ENCODE results near the gene PRR15L.
"Not testable (repeated sequence)": the region's sequence is repeated elsewhere in the genome, so short reads cannot be mapped to it uniquely, and the experiment has no call there.

PRR15L gene

DNA sequence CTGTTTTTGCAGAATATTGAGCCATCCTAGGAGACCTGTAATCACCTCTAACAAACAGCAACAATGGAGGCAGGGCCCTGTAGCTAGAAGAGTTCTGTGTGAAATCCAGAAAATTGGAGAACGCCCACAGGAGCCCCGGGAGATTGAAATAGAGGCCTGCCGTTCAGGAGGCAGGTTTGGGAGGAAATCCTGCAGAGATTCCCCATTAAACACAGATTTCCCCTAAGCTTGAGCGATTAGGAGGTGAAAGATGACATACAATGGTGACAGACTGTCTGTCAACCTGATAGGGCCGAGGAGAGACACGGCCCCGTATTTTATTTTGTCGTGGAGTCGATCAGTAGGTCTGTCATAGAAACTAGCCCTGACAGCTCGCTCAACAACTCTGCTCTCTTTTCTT is 31.5 kb upstream of the PRR15L start:
- no peak for DNase-seq (ENCODE audit: insufficient read length, low spot score)
- no peak for FAIRE-seq

DNA sequence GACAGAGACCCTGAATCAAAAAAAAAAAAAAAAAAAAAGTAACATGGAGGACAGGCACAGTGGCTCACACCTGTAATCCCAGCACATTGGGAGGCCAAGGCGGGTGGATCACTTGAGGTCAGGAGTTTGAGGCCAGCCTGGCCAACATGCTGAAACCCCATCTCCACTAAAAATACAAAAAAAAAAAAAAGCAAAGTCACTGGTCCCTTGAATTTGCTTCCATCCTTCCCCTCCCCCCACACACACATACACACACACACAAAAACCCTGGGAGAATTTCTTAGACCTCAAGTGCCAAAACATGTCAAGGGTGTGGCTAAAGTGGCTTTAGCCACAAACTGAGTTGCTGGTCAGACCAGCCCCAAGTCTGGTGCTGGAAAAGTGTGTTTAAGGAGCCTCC is 30.8 kb upstream of the PRR15L start:
- FAIRE-seq; DNase-seq (ENCODE audit: insufficient read length, low spot score): not testable (repeated sequence)

DNA sequence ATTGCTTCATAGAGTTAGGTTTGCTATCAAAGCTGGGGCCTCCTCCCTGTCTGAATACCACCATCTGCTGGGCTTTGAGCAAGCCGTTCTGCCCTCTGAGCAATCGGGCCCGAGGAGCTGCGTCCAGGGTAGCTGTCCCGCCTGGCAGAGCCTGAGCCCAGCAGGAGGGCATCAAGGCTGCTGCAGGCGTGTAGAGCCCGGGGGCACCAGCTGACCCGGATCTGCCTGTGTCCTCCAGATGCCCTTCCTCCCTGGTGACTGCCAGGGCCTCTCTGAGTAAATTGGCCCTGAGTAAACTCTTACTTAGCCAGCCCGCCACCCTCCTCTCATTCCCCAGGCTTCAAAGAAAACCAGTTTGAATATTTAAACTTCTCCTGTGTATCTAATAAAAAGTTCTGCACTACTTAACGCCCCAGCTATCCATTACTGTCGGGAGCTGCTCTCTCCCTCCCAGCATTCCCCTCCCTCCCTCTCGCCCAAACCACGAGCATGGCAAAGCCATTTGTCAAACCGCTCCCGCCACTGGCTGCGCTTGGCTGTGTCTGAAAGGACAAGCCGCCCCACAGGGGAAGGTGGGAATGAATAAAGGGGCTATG is 29.7 kb upstream of the PRR15L start:
- DNase-seq (ENCODE audit: insufficient read length, low spot score) (no peak), FAIRE-seq (no peak)

DNA sequence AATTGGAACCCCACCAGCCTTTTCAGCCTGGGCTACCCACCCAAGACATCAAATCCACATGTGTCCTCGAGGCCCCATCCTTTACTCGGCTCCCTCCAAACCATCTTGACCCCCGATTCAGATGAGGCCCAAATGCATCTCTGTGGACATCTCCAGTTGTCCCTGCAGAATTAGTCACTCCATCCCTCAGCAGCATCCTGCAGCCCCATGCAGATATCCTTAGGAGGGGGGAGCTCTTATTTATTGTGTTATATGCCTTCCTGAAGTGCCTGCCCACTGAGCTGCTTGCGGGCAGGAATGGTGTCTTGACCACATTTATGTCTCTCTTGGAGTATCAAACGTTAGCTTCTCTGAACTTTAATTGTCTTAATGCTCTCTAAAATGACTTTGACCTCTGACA is 28.8 kb upstream of the PRR15L start:
- FAIRE-seq = no peak

DNA sequence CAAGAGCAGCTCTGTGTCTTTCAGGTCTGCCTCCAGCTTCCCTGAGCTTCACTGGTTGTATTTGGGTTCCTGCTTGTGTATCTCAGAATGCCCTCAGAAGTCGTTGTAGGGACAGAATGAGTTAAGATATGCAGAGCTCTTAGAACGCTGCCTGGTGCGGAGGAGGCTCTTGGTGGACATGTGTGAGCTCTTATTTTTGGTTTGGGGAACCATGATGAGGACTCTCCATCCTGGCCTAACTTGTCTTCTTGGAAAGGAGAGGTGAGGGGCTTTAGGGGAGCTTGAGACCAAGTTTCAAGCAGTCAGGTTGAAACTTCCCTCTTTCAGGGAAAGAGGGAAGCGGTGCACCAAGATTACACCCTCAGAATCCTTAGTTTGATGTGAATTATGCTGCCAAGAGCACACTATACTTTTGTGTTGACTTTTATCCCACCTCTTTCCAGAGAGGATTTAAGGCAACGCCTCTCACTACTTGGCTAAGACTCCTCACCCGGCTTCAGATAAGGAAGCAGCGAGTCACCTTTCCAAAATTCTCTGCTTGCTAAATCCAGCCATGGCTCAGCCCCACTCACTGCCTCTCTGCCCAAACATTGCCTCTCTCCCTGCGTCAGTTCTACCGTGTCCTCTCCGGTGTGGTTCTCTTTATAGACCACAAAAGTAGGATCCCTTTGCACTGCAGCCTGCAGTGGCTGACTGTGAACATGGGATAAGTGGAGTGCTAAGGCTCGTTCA is 26.0 kb upstream of the PRR15L start:
- no peak for FAIRE-seq
- DNase-seq (ENCODE audit: insufficient read length, low spot score) = no peak

More for the DNA sequence above, 28.8 kb upstream of the PRR15L start:
- DNase-seq (ENCODE audit: insufficient read length, low spot score) = no peak

DNA sequence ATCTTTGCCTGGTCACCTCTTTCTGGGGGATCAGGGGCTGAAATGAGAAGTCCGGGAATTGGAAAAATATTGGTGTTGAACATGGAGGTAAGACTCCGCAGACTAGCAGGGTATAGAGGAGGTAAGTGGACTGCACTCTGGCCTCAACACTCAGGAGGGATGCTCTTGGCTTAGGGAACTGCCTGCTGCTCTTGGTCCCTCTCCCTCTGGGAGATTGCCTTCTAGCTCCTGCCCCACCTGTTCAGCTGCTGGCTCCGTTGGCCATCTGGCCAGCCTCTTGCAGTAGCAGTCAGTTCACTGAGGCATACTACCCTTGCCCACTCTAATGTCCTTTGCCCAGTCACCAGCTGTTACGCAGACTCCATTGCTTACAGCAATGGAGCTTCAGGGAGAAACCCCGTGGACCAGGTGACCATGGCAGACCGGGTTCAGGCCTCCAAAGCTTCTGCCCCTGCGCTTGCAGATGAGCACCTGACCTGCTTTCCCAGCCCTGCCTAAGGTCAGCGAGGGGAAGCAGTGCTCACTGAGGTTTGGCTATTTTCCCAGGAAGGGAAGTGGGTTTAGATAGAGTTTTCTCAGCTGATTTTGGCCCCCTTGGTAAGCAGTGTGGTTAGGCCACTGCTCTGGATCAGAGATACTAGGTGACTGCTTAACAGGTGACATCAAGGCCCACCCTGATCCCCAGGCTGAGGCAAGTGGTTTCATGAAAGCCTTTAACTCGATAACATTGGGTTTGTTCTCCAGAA is 25.1 kb upstream of the PRR15L start:
- FAIRE-seq (no peak), DNase-seq (ENCODE audit: insufficient read length, low spot score) (no peak)

DNA sequence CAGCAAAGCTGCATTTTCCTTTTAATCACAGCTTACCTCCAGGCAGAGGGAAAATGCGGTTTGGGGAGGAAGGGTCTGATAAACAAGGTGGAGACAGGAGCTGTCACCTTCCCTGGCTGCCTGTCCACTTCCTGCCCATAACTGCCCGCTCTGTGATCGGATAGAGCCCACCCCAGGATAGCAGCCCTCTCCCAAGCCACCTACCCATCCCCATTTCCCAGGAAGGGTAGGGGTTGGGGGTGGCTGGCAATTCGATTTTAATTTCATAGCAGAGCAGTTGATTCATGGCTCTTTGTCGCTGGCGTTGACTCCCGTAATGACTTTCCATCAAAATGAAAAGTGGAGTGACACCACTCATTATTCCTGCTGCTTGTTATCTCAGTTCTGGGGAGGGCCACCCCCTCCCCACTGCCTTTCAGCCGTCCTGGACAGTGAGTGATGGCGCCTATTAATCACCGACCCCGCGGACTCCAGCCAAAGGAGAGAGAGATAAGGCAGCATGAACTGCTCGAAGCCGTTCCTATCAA is 24.5 kb upstream of the PRR15L start:
- FAIRE-seq (no peak), DNase-seq (ENCODE audit: insufficient read length, low spot score) (no peak)

DNA sequence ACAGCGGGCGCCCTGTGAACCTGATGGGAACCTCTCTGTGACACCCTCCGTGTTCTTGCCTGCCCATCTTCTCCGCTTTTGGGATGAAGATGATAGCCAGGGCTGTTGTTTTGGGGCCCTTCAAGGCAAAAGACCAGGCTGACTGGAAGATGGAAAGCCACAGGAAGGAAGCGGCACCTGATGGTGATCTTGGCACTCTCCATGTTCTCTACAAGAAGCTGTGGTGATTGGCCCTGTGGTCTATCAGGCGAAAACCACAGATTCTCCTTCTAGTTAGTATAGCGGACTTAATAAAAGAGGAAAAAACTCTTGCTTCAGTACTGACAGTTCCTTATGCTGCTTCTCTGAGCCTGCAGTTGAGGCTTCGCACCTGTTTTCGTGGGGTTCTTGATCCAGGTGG is 23.8 kb upstream of the PRR15L start:
- DNase-seq (ENCODE audit: insufficient read length, low spot score) = no peak
- no peak for FAIRE-seq

DNA sequence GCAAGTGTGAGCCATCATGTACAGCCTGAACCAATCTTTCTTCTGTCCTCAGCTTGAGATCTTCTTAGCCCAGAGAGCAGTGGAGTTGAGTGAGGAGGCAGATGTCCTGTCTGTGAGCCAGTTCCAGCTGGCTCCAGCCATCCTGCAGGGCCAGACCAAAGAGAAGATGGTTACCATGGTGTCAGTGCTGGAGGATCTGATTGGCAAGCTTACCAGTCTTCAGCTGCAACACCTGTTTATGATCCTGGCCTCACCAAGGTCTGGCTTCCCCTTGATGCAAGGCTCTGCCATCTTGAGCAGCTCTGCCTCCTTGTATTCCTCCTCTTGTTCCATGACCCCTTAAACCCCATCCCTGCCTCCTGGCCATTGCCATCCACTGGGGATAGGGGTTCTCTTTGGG is 22.9 kb upstream of the PRR15L start:
- DNase-seq (ENCODE audit: insufficient read length, low spot score) (no peak), FAIRE-seq (no peak)

DNA sequence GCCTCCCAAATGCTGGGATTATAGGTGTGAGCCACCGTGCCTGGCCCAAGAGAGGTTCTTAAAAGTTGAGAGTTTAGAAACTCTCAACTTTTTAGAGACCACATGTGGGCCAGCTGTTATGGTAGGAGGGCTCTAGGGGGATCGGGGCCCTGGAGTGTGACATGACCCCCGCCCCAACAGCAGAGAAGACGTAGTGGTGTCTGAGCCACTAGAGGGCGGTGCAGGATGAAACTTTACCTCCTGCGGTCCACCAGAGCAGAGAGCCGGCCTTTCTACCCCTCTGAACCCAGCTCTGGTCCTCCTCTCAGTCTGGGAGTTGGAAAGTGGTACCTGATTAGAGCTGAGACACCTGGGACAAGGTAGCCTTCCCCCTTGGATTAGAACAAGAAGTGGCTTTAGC is 20.6 kb upstream of the PRR15L start:
- peak; percentile 69 for DNase-seq (ENCODE audit: insufficient read length, low spot score)
- peak; percentile 60 for FAIRE-seq

DNA sequence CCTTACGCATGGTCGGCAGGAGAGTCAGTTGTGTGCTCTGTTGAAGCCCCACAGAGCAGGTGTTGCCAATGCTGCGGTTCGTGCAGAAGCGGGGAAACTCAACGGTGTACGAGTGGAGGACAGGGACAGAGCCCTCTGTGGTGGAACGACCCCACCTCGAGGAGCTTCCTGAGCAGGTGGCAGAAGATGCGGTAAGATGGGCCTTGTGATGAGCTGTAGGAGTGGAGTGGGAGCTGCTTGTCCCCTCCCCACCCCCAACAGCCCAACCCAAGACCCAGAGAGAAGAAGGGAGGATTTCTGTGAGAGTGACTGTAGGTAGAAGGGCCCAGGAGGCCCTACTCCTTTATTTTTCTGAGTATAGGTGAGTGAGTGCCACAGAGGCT is 18.1 kb upstream of the PRR15L start:
- no peak for FAIRE-seq
- DNase-seq (ENCODE audit: insufficient read length, low spot score) = no peak

DNA sequence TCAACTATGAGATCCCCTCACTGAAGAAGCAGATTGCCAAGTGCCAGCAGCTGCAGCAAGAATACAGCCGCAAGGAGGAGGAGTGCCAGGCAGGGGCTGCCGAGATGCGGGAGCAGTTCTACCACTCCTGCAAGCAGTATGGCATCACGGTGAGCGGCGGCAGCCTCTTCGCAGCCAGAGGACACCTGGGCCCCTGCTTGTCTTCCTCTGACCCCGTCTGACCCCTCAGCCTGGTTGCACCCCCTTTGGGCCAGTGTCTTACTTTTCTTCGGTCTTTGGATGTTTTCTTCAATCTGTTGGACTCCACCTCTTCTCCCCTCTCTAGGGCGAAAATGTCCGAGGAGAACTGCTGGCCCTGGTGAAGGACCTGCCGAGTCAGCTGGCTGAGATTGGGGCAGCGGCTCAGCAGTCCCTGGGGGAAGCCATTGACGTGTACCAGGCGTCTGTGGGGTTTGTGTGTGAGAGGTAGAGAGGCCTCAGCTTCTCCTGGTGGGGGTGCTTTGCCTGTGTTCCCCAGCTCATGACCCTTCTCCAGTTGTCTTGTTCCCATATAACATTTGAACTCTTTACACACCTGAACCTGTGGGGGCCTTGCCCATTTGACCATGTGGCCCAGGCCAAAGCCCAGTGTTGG is 17.6 kb upstream of the PRR15L start:
- FAIRE-seq = no peak
- no peak for DNase-seq (ENCODE audit: insufficient read length, low spot score)

DNA sequence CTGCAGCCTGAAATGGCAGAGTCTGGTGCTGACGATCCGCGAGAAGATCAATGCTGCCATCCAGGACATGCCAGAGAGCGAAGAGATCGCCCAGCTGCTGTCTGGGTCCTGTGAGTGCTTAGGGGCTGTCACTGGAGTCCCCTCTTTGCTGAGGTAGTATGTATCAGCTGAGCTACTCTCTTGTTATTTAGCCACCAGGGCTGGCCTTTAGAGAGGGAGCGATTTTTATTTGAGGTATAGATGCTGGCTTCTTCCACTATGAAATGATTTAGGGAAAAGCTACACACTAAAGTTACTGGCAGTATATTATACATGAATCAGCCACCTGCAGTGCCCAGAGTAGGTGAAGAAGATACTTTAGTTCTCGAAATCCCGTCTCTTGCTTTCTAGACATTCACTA is 15.9 kb upstream of the PRR15L start:
- FAIRE-seq = no peak
- DNase-seq (ENCODE audit: insufficient read length, low spot score) = no peak

DNA sequence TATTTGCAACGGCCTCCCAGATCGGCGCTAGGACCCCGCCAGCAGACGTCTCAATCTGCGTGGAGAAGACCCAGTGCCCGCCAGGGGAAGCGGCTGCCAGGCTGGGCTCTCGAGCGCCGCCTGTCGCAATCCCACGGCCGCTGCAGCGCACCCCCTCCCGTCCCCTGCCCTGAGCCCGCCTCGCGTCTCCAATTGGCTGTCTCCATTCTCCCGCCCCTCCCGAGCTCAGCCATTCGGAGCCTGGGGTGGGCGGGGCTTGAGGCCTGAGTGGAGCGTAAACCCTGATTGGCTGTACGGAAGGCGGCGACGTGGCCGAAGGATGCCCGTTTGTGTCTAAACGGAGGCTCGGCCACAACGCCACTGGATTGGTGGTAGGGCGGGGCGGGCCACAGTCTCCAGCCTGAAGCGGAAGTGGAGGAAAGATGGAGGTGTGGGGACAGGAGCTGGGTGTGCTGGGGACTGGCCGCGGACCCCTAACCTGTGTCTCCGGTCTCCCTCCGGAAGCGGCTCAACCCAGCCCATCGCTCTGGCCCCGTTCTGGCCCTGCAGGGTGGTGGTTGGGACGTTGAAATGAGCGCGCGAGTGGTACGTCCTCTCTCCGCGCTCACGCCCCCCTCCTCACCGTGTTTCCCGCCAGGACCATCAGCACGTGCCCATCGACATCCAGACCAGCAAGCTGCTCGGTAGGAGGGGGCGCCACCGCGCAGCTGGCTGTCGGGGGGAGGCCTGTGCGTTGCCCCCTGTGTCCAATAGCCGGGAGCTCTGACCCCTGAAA is 13.2 kb upstream of the PRR15L start, which contains the start of gene CDK5RAP3:
CDK5RAP3 (plus strand) TSS at position 389 of the 775 bp plus-strand sequence; CDS start at position 423, 34 bp downstream.
- FAIRE-seq (peak; percentile 99), DNase-seq (ENCODE audit: insufficient read length, low spot score) (peak; percentile 92)

DNA sequence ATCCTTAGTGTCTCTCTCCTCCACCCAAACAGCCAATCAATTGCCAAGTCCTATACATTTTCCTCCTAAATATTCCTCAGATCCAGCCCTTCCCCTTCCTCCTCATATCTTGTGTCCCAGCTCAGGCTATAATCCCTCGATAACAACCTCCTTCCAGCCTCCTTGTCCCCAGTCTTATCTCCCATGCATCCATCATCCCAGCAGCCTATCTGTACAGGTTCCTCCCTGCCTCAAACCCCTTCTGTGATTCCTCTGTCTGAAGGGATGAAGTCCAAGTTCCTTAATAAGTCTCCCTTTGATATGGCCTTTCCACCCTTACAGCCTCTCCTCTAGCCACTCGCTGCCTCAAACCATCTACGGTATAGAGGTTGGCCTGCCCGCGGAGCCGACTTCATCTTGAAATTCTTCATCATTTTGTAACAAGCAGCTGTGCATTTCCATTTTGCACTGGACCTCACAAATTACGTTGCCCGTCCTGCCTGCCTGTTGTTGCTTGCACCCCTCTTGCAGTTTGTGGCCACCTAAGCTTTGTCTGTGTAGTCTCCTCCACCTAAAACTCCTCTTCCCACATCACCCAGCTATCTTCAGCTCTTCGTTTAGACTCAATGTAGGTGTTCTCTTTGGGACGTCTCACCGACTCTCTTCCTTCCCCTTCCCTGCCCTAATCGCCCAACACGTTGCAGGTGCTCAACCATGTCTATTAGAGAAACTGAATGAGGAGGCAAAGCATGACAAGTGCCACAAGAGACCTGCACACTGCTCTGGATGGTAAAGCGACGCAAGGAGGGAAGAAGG is 12.4 kb upstream of the PRR15L start:
- DNase-seq (ENCODE audit: insufficient read length, low spot score) (no peak), FAIRE-seq (peak; percentile 40)

DNA sequence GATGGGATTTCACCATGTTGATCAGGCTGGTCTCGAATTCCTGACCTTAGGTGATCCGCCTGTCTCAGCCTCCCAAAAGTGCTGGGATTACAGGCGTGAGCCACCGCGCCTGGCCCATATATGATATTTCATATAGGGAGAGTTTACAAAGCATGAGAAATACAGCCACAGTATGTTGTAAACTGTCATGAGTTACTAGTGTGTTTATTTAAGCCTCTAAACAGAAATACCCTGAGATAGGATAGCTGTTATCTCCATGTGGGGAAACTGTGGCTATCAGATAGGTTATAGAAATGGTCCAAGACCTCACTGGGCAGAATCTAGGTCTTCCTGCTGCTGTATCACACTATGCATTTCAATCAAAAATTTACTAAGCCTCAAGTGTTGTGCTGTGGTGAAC is 11.2 kb upstream of the PRR15L start:
- no peak for FAIRE-seq
- no peak for DNase-seq (ENCODE audit: insufficient read length, low spot score)

DNA sequence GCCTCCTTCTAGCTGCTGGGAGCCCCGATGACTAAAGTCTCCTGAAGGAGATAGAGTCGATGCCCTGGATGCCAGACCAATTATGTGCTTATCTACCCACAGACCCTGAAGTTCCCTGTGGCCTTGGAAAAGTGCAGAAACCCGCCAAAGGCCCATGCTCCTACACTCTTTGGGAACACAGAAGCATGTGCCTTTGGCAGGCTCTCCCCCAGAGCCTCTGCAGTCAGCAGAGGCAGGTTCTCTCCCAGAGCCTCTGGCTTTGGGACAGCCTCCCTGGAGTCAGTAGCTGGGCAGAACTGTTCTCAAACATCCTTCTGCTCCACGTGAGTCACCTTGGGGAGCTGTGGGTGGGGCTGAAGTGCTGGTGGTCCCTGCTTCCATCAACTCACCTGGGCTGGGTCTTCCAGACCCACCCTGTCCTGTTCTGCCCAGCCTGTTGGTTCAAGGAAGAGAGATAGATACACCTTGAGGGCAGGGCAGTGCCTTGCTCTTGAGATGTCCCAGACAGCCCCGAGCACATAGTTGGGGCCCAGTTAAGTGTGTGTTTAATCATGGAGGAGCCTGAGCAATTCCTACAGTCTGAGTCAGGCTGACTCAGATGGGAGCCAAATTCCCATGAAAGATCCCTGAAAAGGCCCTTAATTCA is 10.0 kb upstream of the PRR15L start:
- no peak for FAIRE-seq

DNA sequence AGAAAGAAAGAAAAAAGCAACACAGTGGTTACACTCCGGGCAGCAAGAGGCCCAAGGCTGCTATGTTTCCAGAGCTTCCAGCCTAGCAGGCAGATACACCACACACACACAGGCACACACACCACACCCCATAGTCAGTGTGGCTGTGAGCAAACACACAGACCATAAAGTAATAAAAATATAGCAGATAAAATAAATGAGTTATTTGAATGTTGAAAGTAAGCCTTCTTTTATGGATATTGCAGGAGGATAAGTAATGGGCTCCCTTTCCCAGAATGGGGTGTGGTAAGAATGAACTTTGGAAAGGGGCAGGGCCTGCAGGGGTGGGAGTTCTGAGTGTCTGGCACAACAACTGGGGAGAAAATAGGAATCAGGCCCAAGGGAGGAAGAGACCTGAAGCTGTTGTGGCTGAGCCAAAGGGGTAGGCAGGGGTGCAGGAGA is 8.4 kb upstream of the PRR15L start:
- FAIRE-seq (no peak), DNase-seq (ENCODE audit: insufficient read length, low spot score) (no peak)

More for the DNA sequence above, 10.0 kb upstream of the PRR15L start:
- DNase-seq (ENCODE audit: insufficient read length, low spot score) = no peak

DNA sequence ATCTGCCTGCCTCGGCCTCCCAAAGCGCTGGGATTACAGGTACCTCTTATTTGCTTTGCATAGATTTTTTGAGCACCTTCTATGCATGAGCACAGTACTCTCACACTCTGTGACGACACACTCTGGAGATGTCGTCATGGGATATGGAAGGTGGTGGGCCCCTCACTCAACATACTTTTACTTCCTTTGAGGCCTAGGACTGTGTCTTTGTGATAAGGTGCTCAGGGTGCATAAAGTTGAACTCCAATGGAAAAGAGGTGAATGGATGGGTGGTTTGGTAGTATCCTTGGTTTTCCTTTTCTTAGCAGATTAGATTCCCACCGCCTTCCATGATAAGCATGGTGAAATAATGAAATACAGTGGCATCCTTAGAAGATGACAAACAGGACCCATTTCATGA is 7.2 kb upstream of the PRR15L start:
- FAIRE-seq (no peak), DNase-seq (ENCODE audit: insufficient read length, low spot score) (no peak)

Data from GM19239 (cell line).